Measurements from ENCODE around the gene LCN1. TPM values are rescaled to one million over a fixed set of nuclear protein-coding genes. Genes with fewer than 3 reads are reported as not detected.
"Not testable (repeated sequence)": the region's sequence is repeated elsewhere in the genome, so short reads cannot be mapped to it uniquely, and the experiment has no call there.

Gene LCN1
- polyA plus RNA-seq, 4 donors = 0.22 TPM; not detected in 3

DNA sequence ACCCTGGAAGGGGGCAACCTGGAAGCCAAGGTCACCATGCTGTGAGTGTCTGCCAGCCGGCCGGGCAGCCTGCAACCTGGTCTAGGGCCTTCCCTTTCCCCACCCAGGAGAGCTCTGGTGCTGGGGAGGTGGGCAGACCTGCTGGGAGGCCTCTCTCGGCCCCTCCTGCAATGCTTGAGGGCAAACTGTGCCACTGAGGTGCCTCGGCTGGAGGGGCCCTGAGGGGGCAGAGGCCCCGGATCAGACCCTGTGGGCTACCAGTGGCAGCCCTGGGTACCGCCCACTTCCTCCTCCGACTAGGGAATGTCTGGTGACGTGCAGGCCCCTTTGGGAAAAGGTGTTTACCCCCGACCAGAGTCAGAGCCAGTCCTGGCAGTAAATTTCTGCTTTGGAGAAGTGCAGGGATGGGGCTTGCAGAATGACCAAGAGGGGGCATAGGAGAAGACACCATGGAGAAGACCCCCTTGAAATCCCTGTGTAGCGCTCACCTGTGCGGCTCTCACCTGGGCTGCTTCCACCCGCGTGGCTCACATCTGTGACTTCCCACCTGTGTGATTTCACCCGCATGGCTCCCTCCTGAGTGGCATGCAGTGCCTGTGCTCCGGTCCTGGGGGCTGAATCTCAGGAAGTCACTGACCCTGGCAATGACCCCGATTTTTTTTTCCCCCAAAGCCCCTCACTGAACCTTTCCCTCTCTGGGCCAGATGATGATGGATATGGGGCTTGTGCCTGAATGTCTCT lies 1.1 kb downstream of the LCN1 start:
- DNase-seq (ENCODE audit: low read depth in 4 of 4, low spot score in 2 of 4) = no peak

DNA sequence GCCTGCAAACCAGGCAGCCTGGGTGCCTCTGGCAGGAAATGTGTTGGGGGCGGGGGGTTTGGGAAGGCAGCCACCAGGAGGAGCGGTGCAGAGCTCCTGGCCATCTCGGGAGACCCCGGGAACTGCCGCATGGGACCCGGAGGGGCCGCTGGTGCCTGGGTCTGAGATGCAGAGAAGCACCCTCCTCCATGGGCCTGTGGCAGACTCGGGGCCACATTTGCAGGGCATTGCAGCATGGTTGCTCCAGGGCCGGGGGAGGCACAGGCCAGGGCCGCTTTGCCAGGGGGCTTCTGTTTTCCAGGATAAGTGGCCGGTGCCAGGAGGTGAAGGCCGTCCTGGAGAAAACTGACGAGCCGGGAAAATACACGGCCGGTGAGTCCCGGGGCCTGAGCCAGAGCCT lies 1.7 kb downstream of the LCN1 start:
- no peak for DNase-seq (ENCODE audit: low read depth in 4 of 4, low spot score in 2 of 4)

DNA sequence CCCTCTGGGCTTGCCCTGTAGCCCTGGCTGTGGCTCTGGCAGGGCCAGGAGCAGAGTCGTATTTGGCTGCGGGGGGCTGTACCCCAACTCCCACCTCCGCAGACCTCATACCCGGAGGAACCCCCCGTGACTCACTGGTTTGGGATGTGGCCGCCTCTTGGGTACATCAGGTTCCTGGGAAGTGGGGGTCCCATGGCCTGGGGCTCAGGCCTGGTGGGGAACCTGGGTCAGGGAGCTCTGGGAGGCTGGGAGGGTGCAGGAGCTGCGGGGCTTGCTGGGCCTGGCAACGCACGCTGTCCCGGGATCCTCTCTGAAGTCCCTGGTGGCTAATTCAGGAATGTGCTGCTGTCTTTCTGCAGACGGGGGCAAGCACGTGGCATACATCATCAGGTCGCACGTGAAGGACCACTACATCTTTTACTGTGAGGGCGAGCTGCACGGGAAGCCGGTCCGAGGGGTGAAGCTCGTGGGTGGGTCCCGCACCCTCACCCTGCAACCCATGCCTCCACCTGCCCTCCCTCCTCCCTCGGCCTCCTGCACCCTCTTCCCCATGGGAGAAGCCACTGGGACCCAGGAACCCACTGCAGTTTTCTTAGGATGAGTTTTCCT lies 2.4 kb downstream of the LCN1 start:
- no peak for DNase-seq (ENCODE audit: low read depth in 4 of 4, low spot score in 2 of 4)

DNA sequence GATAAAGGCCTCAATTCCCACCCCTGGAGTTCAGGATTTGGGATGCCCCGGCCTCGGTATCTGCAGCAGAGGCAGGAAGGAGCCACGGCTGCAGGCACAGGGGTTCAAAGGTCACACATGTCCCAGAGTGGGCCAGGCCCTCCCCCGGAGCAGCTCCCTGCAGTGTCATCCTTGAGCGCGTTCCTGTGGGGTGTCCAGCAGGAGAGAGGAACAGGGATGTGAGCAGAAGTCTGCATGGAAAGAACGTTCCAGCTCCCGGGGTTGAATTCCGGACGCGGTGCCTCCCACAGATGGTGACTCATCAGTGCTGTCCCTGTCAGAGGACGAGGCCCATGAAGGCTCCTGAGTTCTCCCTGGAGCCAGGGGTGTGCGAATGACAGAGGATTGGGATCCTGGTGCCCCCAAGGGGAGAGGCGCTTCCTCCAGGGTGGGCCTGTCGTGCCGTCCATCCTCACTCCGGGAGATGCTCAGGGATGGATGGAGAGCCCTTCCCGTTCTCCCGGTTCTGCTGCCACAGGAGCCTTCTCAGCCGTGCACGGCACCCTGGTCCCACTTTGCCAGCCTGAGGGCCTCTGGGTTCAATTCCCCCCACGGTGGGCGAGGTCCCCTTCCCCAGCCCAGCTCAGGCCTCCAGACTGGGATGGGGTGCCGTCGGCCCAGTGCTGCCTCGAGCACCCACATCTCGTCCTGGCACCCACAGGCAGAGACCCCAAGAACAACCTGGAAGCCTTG lies 3.1 kb downstream of the LCN1 start:
- no peak for DNase-seq (ENCODE audit: low read depth in 4 of 4, low spot score in 2 of 4)

DNA sequence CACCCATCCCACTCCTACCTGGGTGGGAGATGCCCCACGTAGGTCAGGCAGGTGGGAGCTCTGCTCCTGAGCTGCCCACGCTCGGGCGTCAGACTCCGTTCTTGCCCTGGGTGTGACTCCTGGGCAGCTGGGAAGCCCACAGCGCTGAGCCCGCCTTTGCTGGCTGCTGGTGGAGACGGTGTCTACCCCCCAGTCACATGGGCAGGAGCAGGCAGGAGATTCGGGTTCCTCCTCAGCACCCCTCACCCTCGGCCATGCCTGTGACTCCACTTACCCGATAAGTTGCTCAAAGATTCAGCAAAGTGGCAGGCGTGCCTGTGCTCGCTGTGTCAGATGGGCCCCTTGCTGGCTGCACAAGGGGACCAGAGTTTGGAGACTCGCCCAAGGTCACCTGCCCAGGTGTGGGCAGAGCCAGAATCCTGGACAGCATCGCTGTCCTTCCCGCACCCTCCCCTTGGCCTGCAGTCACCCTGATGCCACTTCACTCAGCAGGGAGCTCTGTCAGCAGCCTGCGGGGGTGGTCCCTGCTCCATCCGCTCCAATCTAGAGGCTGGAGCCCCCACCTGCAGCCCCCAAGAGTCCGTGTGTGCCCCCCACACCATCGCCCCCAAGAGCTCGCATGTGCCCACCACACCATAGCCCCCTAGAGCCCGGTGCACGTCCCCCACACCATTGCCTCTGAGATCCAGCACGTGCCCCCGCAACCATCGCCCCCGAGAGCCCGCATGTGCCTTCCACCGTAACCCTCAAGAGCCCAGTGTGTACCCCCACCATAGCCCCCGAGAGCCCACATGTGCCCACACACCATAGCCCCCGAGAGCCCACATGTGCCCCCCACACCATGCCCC lies 4.2 kb downstream of the LCN1 start:
- DNase-seq (ENCODE audit: low read depth in 4 of 4, low spot score in 2 of 4) = no peak

DNA sequence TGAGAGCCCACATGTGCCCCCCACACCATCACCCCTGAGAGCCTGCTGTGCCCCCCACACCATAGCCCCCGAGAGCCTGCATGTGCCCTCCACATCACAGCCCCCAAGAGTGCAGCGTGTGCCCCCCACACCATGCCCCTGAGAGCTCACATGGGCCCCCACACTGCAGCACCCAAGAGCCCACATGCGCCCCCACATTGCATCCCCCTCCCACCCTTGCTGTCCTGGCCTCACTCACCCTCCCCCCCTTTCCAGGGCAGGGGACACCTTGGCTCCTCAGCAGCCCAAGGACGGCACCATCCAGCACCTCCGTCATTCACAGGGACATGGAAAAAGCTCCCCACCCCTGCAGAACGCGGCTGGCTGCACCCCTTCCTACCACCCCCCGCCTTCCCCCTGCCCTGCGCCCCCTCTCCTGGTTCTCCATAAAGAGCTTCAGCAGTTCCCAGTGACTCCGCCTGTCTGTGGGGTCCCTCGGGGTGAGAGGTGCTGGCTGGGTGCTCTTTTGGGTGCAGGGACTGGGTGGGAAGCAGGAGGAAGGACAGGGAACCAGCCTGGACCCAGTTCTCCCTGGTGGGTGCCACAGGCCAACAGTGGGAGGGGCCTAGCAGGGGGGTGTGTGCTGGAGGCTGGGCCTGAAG lies 5.0 kb downstream of the LCN1 start:
- no peak for DNase-seq (ENCODE audit: low read depth in 4 of 4, low spot score in 2 of 4)

DNA sequence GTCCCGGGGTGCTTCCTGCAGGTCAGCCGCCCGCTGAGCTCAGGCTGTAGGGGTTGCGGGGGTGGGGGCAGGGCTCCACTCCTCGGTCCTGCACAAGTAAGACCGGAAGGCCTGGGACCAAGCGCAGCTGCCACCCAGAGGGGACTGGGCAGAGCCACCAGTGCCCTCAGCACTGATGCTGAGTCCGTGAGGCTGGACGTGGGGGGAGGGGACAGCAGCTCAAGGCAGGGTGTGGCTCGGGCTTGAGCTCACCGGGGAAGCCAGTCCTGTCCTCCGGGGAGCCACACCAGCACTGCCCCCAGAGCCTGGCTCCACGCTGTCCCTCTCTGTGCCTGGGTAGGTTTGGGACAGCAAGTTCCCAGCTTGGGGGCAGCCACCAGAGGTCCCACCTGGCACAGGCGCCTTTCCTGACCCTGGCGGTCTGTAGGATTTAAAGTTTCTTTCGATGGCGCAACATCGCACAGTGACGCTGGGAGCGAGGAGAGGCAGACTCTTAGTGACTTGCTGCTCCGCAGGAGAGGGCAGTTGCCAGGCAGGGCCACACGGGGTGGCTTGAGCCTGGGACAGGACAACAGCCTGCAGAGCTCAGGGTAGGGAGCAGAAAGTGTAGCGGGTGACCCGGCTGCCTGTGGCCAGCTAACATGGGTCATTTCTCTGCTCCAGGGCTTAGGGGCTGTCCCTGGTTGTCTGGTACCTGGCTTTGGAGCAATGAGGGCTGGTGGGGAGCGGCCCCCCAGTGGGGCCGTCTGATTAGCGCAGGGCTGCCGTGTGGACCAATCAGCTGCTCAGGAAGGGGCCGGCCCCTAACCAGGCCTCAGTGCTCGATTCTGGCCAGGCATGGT lies 5.7 kb downstream of the LCN1 start:
- no peak for DNase-seq (ENCODE audit: low read depth in 4 of 4, low spot score in 2 of 4)

DNA sequence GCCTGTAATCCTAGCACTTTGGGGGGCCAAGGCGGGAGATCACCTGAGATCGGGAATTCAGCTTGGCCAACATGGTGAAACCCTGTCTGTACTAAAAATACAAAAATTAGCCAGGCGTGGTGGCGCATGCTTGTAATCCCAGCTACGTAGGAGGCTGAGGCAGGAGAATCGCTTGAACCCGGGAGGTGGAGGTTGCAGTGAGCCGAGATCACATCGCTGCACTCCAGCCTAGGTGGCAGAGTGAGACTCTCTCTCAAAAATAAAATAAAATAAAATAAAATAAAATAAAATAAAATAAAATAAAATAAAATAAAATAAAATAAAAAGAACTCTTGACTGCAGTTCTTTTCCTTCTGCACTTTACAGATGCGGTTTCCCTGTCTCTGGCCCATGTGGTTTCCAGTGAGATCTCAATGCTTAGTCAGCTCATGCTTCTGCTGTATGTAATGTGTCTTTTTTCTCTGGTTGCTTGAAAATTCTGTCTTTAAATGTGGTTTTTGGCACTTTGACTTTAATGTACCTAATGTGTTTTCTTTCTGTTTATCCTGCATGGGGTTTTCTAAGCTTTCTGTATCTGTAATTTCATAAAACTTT lies 7.7 kb downstream of the LCN1 start:
- DNase-seq (ENCODE audit: low read depth in 4 of 4, low spot score in 2 of 4) = not testable (repeated sequence)

DNA sequence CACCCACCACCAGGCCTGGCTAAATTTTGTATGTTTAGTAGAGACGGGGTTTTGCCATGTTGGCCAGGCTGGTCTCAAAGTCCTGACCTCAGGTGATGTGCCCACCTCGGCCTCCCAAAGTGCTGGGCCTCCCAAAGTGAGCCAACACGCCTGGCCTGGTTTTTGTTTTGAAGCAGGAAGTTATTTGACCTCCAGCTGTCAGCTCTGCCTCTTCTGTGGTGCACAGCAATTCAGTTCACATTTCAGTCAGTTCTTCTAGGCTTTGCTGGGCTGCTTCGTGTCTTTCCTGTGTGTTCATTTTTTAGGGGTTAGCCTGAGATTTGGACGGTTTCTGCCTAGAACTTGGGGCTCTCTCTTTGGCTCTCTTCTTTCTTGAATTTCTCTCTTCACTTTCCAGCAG lies 8.9 kb downstream of the LCN1 start:
- DNase-seq (ENCODE audit: low read depth in 4 of 4, low spot score in 2 of 4) = no peak

DNA sequence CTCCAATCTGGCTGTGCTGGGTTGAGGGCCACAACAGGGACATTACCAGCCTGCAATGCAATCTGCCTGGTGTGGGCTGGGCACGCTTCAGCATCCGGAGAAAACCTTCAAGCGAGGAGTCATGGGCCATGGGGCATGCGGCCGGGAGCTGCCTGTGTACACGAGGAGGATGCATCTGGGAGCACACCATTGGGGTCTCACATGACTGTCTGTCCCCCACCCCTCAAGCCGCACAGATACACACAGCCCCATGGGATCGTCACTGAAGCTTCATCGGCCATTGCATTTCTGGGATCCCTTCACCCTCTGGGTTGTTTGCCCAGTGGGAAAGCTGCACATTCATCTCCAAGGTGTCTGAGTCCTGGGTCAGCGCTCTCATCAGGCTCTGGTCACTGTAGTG lies 9.9 kb downstream of the LCN1 start:
- no peak for DNase-seq (ENCODE audit: low read depth in 4 of 4, low spot score in 2 of 4)

DNA sequence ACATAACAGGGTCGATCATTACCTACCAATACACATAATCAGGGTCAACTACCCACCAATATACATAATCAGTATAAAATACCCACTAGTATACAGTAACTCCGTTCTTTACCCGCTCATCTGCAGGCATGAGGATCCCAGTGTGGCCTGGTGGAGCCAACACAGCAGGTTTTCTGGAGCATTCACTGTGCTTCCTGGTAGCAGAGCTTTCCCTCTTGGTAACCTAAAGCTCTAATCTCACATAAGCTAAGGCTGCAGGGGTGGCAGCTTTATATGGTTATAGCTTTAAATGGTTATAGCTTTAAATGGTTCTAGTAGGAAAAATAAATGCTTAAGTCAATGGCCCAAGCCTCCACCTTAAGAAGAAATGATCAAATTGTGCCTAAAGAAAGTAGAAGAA lies 11.9 kb downstream of the LCN1 start:
- DNase-seq (ENCODE audit: low read depth in 4 of 4, low spot score in 2 of 4) = no peak

DNA sequence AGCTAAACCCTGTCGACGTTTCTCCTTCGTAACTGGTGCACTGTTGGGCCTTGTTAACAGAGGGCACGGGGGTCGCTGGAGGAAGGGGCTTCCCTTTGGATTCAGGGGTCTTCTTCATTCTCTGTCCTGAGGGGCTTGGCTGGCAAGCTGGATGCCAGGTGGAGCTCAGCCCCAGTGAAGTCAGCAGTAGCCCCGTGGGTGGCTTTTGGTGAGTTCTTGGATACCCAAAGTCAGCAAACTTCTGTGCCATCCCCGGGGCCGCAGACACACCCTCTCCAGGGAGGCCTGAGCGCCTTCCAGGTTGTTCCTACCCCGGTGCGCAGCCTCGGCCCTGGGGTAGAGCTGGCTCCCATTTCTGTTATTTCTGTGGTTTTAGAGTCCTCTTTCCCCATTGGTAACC lies 12.4 kb downstream of the LCN1 start:
- DNase-seq (ENCODE audit: low read depth in 4 of 4, low spot score in 2 of 4) = no peak

DNA sequence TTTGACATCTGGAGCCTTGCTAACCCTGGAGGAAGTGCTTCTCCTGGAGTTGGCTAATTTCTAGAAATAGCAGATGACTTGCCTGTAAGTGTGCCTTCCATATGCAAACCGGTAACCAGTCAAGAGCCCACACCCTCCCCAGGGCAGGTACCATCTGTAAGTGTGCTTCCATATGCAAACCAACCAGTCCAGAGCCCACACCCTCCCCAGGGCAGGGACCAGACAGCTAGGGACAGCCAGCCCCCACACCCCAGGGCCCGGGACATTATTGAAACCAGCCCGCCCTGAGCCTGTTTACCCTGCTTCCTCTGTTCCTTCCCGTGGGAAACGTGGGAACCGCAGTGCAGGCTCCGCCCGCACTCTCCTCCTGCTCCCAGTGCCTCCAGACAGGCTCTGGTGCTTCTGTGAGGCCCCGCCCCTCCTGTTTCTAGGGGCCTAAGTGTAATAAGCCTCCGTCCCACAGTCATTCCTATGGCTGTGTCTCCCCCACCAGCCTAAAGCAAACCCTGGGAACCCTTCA lies 13.0 kb downstream of the LCN1 start:
- DNase-seq (ENCODE audit: low read depth in 4 of 4, low spot score in 2 of 4) = not testable (repeated sequence)

DNA sequence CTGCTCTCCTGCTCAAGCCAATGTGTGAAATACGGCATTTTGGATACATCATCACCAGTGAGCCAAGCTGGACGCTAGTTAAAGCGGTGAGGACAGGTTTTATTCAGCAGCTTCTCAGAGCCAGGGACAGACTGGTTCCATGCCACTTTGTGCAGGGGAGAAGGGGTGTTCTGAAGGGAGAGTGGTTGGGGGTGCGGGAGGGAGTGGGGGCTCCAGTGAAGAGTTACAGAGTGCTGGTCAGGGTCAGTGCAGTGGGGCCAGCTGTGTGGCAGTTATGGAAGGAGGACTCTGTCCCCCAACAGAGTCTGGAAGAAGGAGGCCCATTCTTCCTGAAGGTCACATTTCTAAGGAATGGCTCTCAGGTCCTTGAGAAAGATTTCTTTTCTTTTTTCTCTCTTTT lies 13.6 kb downstream of the LCN1 start:
- DNase-seq (ENCODE audit: low read depth in 4 of 4, low spot score in 2 of 4) = not testable (repeated sequence)

DNA sequence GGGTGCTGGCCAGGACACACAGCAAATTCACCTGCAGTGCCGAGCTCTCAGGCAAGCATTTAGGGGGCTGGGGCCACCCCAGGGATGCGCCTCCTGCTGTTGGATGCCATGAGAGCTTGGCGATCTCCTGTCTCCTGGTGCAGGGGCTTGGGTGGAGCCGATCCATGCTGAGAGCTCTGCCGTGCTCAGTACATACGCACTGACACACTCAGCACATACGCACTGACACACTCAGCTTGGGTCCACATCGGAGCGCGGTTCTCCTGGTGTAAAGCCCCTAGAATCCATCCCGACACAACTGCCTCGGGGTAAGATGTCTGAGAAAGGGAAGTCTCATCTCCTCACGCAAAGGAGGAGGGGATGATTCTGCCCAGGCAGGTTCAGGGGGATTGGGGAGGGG lies 14.4 kb downstream of the LCN1 start:
- not testable (repeated sequence) for DNase-seq (ENCODE audit: low read depth in 4 of 4, low spot score in 2 of 4)

DNA sequence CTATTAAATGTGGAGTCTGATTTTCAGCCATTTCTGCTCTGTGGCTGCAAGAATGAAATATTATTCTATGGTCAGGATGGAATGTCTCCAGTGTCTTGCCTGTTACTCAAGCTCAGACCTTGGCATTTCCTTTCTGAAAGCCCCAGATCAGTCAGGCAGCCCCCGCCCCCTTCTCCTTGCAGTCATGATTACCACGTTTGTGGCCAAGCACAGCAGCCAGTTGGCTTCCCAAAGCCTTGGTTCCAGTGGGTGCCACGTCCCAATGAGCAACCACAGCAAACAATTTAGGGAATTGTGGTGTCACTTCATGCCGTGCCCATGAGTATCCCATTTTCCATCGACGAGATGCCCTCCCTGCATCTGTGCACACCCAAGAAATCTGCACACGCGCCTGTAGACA lies 15.0 kb downstream of the LCN1 start:
- no peak for DNase-seq (ENCODE audit: low read depth in 4 of 4, low spot score in 2 of 4)

DNA sequence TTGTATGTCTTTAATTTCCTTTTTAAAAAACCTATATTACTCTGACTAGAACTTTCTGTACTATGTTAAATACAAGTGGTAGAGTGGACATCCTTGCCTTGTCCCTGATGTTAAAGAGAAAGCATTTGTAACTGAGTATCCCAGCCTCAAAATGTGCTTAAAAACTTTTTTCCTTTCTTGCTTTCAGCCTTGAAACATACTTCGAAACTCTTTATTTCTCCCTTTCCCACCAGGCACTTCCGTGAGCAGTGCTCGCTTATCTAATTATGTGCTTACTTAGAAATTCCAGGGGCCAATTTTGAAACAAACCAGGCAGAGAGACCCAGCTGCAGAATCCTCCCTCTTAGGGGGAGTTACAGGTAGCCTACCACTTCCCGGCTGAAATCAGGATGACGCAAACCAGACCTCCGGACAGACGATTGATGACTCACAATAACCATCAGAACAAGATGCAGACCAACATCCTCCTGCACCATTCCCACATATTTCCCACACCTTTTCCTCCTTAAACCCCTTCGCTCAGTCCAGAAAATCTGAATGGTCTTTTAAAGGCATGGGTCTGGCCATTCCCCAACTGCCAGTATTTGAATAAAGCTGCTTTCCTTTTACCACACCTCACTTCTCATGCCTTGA lies 22.1 kb downstream of the LCN1 start:
- DNase-seq (ENCODE audit: low read depth in 4 of 4, low spot score in 2 of 4) = not testable (repeated sequence)

DNA sequence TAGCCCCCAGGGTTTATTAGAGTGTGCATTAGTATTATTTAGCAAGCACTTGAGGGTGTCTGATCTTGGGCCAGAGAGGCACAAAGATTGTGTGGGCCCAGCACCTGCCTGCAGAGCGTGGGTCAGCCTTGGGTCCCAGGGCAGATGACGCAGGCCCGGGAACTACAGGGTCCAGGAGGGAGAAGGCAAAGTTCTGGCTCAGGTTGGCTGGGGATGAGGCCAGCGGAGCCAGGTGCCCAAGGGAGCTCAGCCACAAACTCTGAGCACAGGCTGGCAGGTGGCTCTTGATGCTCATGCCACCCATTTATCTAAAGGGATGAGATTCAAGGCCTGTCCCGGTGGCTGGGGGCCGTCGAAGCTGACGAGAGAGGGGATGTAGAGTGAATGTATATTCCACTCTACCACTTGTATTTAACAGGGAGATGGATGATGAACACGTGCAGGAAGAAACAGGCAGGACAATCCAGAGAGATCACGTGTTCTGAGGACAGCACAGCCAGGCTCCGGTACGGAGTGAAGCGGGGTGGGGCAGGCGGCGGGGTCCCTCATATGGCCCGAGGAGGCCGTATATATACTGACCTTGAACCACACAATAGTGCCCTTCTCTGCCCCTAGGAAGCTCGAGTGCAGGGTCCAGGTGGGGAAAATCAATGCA lies 23.9 kb downstream of the LCN1 start:
- DNase-seq (ENCODE audit: low read depth in 4 of 4, low spot score in 2 of 4) = no peak
